GM19397 (cell line): ENCODE data around the gene IFT52.

Experiments used
- ATAC-seq: cut with Tn5 transposase; IDR thresholded peaks from one replicate; pipeline ENCODE4 v1.9.1; 2021; ENCODE audit warnings: mild to moderate bottlenecking, moderate library complexity; ENCODE audit not compliant: unreplicated experiment

Gene IFT52

DNA sequence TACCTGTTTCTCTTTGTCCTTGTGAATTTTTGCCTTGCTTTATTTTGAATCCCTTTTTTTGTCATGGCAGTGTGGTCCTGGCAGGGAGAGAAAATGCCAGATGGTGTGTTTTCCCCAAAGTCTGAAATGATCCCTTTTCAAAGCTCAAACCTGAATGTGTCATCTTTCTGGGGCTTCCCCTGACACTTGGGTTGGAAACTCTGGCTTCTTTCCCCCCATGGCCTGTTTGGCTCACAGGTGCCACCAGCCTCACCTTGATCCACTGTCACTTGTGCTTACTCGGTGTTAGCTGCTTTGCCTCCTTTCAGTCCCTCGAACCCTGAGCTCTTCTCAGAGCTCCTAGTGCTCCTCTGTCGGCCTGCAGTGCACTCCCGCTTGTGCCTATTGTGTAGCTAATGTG is 98.4 kb downstream of the IFT52 start:
- no peak for ATAC-seq

DNA sequence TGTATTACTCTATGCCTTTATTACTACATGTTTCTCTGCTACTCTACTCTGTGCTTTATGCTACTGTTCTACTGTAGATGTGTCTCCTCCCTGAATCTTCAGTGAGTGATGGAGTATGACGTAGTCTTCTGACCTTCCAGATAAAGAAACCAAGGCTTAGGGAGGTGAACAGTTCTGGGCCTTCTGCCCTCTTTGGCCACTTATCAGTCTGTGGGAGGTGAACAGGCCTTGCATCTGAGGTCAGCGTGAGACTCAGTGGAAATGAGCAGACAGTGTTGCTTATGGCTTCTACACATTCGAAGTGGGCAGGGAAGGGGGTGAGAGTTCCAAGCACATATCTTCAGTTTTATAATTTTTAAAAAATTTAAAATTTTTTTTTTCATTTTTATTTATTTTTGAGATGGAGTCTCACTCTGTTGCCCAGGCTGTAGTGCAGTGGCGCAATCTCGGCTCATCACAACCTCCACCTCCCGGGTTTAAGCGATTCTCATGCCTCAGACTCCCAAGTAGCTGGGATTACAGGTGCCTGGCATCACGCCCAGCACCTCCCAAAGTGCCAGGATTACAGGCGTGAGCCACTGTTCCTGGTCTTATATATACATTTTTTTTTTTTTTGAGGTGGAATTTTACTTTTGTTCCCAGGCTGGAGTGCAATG is 100.3 kb downstream of the IFT52 start:
- ATAC-seq: no peak

DNA sequence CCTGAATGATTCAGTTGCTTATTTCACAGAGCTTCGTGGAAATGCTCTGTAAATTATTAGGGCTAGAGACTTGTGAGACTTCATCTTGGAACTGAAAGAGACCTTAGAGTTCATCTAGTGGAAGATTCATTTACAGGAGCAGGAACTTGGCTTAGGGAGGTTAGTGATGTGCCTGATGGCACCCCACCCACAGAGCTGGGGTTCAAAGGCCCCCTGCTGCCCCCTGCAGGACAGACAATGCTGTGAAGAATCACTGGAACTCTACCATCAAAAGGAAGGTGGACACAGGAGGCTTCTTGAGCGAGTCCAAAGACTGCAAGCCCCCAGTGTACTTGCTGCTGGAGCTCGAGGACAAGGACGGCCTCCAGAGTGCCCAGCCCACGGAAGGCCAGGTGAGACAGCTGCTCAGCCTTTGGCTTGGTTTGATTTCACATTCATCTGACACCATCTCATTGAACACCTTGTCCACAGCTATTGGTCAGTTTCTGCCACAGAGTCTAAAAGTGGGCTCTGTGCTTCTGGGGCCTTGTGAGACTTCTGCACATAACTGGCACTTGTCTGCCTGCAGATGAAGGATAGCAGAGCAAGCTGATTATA is 101.3 kb downstream of the IFT52 start:
- ATAC-seq: no peak

DNA sequence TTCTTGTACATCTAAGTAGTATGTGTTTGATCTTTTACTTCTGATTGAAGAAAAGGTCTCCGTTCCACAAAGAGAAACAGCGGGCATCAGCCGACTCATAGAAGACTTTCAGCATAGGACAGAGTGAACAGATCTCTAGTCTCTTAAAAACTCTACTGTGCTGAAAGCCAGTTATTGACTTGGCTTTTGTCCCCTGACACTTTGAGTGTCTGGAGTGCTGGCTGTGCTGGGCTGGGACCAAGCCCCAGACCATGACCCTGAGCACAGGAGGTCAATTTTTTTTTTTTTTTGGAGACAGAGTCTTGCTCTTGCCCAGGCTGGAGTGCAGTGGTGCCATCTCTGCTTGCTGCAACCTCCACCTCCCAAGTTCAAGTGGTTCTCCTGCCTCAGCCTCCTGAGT is 104.0 kb downstream of the IFT52 start:
- no peak for ATAC-seq

DNA sequence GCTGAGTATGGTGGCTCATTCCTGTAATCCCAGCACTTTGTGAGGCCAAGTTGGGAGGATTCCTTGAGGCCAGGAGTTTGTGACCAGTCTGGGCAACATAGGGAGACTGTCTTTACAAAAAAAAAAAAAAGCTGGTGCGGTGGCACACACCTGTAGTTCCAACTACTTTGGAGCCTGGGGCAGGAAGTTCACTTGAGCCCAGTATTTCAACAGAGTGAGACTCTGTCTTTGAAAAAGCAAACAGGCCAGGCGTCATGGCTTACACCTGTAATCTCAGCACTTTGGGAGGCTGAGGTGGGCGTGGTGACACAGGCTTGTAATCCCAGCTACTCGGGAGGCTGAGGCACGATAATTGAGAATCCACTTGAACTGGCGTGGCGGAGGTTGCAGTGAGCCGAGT is 104.8 kb downstream of the IFT52 start:
- ATAC-seq: no peak
